Panc1 (cell line): ENCODE data around the gene NAA38. TPM values are rescaled to one million over a fixed set of nuclear protein-coding genes. Genes with fewer than 3 reads are reported as not detected.
"Not testable (repeated sequence)": the region's sequence is repeated elsewhere in the genome, so short reads cannot be mapped to it uniquely, and the experiment has no call there.

Source experiments
- ATAC-seq: fragments of 200-7000 bp; cut with Tn5 transposase; 2 replicates; pipeline ENCODE4 v1.9.1; 2020; ENCODE audit warnings: mild to moderate bottlenecking, moderate library complexity
- BruUV-seq: library from RNA; stranded (reverse); fragments of 400-500 nt; replicated peaks from 2 replicates; lab custom pipeline; 2021; lab: Mats Ljungman, UMichigan
- CTCF ChIA-PET: fragments of 300-600 bp; sonication (Branson Sonifier 250); formaldehyde crosslinking; loops from one replicate; lab custom pipeline; 2022; ENCODE audit warnings: antibody characterized with exemption; lab: Charles Lee
- POLR2A ChIA-PET: fragments of 300-600 bp; sonication (Branson Sonifier 250); formaldehyde crosslinking; loops from one replicate; lab custom pipeline; 2022; ENCODE audit warnings: antibody characterized with exemption; lab: Charles Lee
- DNase-seq: peaks from one replicate; pipeline ENCODE4 v3.0.0-alpha.2; 2010; ENCODE audit warnings: low read depth, low spot score
- H3K27ac ChIP-seq: 2 replicates; pipeline ENCODE4 v1.5.1; 2011; ENCODE audit warnings: mild to moderate bottlenecking, low read length, inconsistent platforms
- H3K27me3 ChIP-seq: fragments of 200-500 bp; sonication (Bioruptor generic); 2 replicates; pipeline ENCODE4 v1.6.0; 2014; ENCODE audit warnings: low read length, inconsistent platforms; ENCODE audit not compliant: control insufficient read depth, insufficient read depth
- H3K36me3 ChIP-seq: fragments of 200-500 bp; sonication (Bioruptor generic); 2 replicates; pipeline ENCODE4 v1.5.1; 2014; ENCODE audit warnings: inconsistent platforms, mild to moderate bottlenecking, low read length, moderate library complexity; ENCODE audit not compliant: control insufficient read depth, insufficient read depth
- H3K4me1 ChIP-seq: 2 replicates; pipeline ENCODE4 v1.5.1; 2011; ENCODE audit warnings: inconsistent platforms, mild to moderate bottlenecking, low read length, moderate library complexity; ENCODE audit not compliant: control insufficient read depth, insufficient read depth
- H3K4me3 ChIP-seq, 2 experiments: 2 replicates each; pipeline ENCODE4 v1.5.1; 2011 to 2012; ENCODE audit warnings: low read depth in 2 of 2, low read length in 2 of 2, mild to moderate bottlenecking in 2 of 2, inconsistent platforms in 1 of 2, moderate library complexity in 1 of 2
- H3K9me3 ChIP-seq: fragments of 200-500 bp; sonication (Bioruptor generic); 2 replicates; pipeline ENCODE4 v1.5.1; 2014; ENCODE audit warnings: low read depth, mild to moderate bottlenecking, inconsistent platforms, low read length, moderate library complexity; ENCODE audit not compliant: control insufficient read depth, insufficient read depth
- POLR2AphosphoS5 ChIP-seq: IDR thresholded peaks from 2 replicates; pipeline ENCODE4 v1.6.1; 2012; ENCODE audit warnings: mild to moderate bottlenecking, low read depth, low read length, moderate library complexity
- SIN3A ChIP-seq: IDR thresholded peaks from 2 replicates; pipeline ENCODE4 v1.6.1; 2012; ENCODE audit warnings: low read depth, mild to moderate bottlenecking, low read length, moderate library complexity, borderline replicate concordance; ENCODE audit not compliant: insufficient read depth
- TCF7L2 ChIP-seq: IDR thresholded peaks from 2 replicates; pipeline ENCODE4 v1.6.1; 2011; ENCODE audit warnings: mild to moderate bottlenecking, low read depth, low read length, inconsistent platforms
- in situ Hi-C: cut with HindIII; loops from 2 replicates; pipeline ENCODE4 v1.10.0; 2016; ENCODE audit warnings: low sequenced_read_pairs, low pct_unique_long_range_greater_than_20kb
- intact Hi-C: fragments of 100-400 bp; cut with micrococcal nuclease; formaldehyde crosslinking; loops from one replicate; pipeline ENCODE4 v1.10.0; 2022; ENCODE audit not compliant: unreplicated experiment
- total RNA-seq: library from RNA; stranded (reverse); gene quantifications from one replicate; pipeline ENCODE4 v1.2.1, GENCODE V29; 2021; ENCODE audit not compliant: unreplicated experiment
- TF ChIP-seq, protein P1 (sequence below): fragments of 450-650 bp; IDR thresholded peaks from 2 replicates; pipeline ENCODE4 v1.5.1; 2017; ENCODE audit warnings: mild to moderate bottlenecking
- TF ChIP-seq, protein P2 (sequence below), 2 experiments: IDR thresholded peaks; 2 replicates each; pipeline ENCODE4 v1.6.1; 2011 to 2012; ENCODE audit warnings: low read depth in 2 of 2, control low read depth in 1 of 2, low read length in 1 of 2, mild to moderate bottlenecking in 1 of 2, moderate library complexity in 1 of 2; ENCODE audit not compliant: insufficient read depth in 1 of 2

NAA38 gene
- total RNA-seq, 1 experiment from 2014 or later: 75.2 TPM

GRCh38 chr17:7811251-7811650, 46.1 kb downstream of the NAA38 start:
- CTCF ChIA-PET: no interaction called here

GRCh38 chr17:7809791-7810343, 47.5 kb downstream of the NAA38 start:
- H3K4me3 ChIP-seq, ATAC-seq, CTCF ChIA-PET, BruUV-seq, H3K36me3 ChIP-seq, intact Hi-C loops, H3K4me1 ChIP-seq, POLR2A ChIA-PET, H3K27ac ChIP-seq, H3K27me3 ChIP-seq, DNase-seq, H3K9me3 ChIP-seq, in situ Hi-C loops: not testable (repeated sequence)

More at GRCh38 chr17:7811251-7811650, 46.1 kb downstream of the NAA38 start:
- TF ChIP-seq SIN3A (no peak), POLR2AphosphoS5 (no peak), TCF7L2 (no peak)
- TF ChIP-seq, protein P1, sequence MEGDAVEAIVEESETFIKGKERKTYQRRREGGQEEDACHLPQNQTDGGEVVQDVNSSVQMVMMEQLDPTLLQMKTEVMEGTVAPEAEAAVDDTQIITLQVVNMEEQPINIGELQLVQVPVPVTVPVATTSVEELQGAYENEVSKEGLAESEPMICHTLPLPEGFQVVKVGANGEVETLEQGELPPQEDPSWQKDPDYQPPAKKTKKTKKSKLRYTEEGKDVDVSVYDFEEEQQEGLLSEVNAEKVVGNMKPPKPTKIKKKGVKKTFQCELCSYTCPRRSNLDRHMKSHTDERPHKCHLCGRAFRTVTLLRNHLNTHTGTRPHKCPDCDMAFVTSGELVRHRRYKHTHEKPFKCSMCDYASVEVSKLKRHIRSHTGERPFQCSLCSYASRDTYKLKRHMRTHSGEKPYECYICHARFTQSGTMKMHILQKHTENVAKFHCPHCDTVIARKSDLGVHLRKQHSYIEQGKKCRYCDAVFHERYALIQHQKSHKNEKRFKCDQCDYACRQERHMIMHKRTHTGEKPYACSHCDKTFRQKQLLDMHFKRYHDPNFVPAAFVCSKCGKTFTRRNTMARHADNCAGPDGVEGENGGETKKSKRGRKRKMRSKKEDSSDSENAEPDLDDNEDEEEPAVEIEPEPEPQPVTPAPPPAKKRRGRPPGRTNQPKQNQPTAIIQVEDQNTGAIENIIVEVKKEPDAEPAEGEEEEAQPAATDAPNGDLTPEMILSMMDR: no peak
- TF ChIP-seq, protein P2, sequence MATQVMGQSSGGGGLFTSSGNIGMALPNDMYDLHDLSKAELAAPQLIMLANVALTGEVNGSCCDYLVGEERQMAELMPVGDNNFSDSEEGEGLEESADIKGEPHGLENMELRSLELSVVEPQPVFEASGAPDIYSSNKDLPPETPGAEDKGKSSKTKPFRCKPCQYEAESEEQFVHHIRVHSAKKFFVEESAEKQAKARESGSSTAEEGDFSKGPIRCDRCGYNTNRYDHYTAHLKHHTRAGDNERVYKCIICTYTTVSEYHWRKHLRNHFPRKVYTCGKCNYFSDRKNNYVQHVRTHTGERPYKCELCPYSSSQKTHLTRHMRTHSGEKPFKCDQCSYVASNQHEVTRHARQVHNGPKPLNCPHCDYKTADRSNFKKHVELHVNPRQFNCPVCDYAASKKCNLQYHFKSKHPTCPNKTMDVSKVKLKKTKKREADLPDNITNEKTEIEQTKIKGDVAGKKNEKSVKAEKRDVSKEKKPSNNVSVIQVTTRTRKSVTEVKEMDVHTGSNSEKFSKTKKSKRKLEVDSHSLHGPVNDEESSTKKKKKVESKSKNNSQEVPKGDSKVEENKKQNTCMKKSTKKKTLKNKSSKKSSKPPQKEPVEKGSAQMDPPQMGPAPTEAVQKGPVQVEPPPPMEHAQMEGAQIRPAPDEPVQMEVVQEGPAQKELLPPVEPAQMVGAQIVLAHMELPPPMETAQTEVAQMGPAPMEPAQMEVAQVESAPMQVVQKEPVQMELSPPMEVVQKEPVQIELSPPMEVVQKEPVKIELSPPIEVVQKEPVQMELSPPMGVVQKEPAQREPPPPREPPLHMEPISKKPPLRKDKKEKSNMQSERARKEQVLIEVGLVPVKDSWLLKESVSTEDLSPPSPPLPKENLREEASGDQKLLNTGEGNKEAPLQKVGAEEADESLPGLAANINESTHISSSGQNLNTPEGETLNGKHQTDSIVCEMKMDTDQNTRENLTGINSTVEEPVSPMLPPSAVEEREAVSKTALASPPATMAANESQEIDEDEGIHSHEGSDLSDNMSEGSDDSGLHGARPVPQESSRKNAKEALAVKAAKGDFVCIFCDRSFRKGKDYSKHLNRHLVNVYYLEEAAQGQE (IDR thresholded peaks at IDR 0.05; ENCODE audit: insufficient read depth in 1 of 2, low read depth in 2 of 2, low read length in 1 of 2): no peak
- POLR2A ChIA-PET: no interaction called here
- Histone ChIP-seq H3K27ac (no peak overlapping the region), H3K4me1 (no peaks in the 10 kb centered on the region), H3K4me3 (no peak overlapping the region), H3K36me3 (no peaks in the 10 kb centered on the region), H3K9me3 (no peaks in the 10 kb centered on the region), H3K27me3 (no peaks in the 10 kb centered on the region)
- in situ Hi-C loops: no loop called here
- no peak for DNase-seq
- intact Hi-C loops: no loop called here
- no TSS peak for BruUV-seq
- ATAC-seq: no peak

DNA sequence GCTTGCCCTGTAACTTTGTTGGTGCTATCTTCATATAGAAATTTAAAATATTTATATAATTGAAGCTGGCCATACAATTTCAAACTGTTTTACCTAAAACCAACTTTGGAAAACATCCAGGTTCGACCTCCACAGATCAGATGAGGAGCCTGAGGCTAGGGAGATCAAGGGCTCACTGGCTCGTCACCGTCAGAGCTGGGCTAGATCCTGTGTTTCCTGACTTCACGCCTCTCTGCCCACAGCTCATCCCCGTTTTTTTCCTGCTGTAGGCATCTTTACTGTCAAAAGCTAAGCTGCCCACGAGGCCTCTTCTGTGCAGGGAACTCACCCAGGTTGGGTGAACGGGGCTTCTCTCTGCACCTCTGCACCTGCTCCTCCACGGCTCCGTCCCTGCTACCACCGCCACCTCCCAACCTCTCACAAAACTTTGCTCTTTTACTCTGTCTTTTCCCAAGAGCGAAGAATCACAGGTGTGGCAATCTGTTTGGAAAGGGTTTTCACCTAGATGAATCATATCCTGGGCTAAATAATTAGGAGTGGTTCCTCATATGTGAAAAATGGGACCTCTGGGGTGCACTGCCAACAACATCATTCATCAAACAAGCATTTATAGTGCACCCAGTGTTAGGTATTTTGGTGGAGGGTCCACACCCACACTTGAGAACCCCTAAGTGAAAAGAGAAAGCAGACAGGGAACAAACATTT, 48.1 kb downstream of the NAA38 start:
- TF ChIP-seq, protein P2 (IDR thresholded peaks at IDR 0.05; ENCODE audit: insufficient read depth in 1 of 2, low read depth in 2 of 2, low read length in 1 of 2): no peak
- TF ChIP-seq TCF7L2 (no peak), SIN3A (no peak), POLR2AphosphoS5 (no peak)
- TF ChIP-seq, protein P1: no peak
- Histone ChIP-seq H3K4me1 (no peaks in the 10 kb centered on the region), H3K4me3 (no peak overlapping the region), H3K27me3 (no peaks in the 10 kb centered on the region), H3K36me3 (no peaks in the 10 kb centered on the region), H3K27ac (no peak overlapping the region), H3K9me3 (no peaks in the 10 kb centered on the region)
- ATAC-seq: no peak
- CTCF ChIA-PET: no interaction called here
- no TSS peak for BruUV-seq
- POLR2A ChIA-PET: no interaction called here
- intact Hi-C loops: no loop called here
- no peak for DNase-seq
- in situ Hi-C loops: no loop called here
